ENCODE measurements around the gene P2RY13.

DNA sequence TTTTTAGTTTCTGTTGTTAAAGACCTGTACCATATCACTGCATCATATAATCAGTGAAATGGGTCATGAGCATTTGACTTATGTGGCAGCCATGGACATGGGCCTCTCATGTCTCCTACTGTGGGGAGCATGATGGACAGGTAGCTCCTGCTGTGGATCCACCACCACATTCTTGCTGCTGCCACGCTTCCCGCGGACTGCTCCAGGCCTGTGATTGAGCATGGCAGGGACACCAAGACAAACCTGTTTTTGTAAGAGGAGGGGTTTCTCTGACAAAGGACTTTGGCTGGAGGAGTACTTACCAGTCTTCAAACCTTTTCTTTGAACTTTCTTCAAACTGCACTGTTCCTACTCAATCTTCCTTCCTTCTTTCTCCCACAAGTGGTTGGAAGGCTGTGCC is 33.1 kb downstream of the P2RY13 start:
- TF ChIP-seq, protein P1, sequence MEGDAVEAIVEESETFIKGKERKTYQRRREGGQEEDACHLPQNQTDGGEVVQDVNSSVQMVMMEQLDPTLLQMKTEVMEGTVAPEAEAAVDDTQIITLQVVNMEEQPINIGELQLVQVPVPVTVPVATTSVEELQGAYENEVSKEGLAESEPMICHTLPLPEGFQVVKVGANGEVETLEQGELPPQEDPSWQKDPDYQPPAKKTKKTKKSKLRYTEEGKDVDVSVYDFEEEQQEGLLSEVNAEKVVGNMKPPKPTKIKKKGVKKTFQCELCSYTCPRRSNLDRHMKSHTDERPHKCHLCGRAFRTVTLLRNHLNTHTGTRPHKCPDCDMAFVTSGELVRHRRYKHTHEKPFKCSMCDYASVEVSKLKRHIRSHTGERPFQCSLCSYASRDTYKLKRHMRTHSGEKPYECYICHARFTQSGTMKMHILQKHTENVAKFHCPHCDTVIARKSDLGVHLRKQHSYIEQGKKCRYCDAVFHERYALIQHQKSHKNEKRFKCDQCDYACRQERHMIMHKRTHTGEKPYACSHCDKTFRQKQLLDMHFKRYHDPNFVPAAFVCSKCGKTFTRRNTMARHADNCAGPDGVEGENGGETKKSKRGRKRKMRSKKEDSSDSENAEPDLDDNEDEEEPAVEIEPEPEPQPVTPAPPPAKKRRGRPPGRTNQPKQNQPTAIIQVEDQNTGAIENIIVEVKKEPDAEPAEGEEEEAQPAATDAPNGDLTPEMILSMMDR (IDR thresholded peaks at IDR 0.05; ENCODE audit: low read length): no peak
- no peak for TF ChIP-seq EZH2 (optimal IDR thresholded peaks at IDR 0.05; ENCODE audit: low read depth, low read length)
- TF ChIP-seq EZH2phosphoT487 (IDR thresholded peaks at IDR 0.05; ENCODE audit: low read length): no peak
